Epithelial cell of prostate (primary cell): Measurements from ENCODE around the gene FES.
"Not testable (repeated sequence)": the region's sequence is repeated elsewhere in the genome, so short reads cannot be mapped to it uniquely, and the experiment has no call there.

Experiments used
- DNase-seq: peaks from one replicate; pipeline ENCODE4 v3.0.0-alpha.2; 2011; ENCODE audit warnings: low read depth, low spot score
- H3K27ac ChIP-seq: fragments of 450-650 bp; 2 replicates; pipeline ENCODE4 v1.5.1; 2017; ENCODE audit warnings: mild to moderate bottlenecking

FES gene

DNA sequence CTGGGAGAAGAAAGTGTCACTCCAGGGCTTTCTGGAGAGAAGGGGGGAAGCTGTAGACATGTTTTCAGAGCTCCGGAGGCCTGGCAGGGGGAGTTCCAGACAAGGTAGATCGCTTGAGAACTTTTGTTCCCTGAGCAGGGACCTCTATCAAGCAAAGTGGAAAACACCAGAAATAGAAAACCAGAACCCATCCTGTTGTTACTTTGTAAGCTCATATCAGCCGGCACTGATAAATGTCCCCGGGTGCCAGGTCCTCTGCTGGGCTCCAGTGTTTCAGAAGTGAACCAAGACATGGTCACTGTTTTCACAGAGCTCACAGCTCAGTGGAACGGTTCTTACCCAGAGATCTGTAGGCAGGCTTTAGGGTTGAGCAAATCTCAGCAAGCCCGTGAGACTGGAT is 34.5 kb downstream of the FES start:
- H3K27ac ChIP-seq = no peak overlapping the region
- no peak for DNase-seq

DNA sequence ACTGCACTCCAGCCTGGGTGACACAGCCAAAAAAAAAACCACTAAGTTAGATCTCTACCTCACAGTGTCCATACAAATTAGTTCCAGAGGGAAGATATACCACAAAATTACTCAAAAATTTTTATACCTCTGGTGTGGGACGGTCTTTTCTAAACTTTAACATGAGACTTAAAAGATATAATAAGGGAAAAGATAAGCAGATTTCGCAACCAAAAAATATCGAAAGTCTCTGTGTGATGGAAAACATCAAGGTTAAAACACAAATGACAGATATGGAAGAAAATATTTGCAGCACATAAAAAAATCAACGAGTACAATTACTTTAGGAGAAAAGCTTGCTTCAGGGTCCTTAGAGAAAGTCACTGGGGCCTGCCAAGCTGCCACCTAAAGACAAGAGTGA is 37.6 kb downstream of the FES start:
- DNase-seq = no peak
- no peak overlapping the region for H3K27ac ChIP-seq

DNA sequence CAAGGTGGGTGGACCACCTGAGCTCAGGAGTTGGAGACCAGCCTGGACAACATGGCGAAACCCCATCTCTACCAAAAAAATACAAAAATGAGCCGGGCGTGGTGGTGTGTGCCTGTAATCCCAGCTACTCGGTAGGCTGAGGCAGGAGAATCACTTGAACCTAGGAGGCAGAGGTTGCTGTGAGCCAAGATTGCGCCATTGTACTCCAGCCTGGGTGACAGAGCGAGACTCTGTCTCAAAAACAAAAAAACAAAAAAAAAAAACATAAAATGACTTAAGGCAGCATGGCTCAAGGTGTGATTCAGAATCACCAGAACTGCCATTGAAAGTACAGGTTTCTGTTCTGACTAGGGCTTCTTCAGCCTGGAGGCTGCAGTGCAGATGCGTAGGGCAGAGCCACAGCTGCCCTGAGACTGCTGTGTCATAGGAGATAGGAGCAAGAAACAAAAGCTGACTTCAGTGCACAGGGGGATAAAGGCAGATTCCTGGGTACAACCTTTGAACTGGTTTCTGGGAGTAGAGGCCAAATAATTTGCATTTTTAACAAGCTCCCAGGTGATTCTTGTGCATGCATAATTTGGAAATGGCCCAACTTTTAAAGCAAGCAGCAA is 38.5 kb downstream of the FES start:
- not testable (repeated sequence) for H3K27ac ChIP-seq, DNase-seq

DNA sequence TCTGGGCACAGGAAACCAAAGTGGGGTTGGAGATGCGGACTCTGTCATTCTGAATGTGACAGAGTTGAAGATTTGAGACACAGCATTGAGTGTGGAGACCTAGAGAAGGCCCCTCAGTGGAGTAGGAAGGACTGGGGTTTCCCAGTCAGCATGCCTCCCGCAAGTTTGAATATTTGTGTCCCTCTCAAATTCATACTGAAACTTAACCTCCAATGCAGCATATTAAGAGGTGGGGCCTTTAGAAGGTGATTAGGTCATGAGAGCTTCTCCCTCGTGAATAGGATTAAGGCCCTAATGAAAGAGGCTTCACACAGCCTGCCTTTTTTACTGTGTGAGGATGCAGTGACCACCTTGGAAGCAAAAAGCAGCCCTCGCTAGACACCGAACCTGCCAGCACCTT is 40.1 kb downstream of the FES start:
- DNase-seq = no peak
- no peak overlapping the region for H3K27ac ChIP-seq

DNA sequence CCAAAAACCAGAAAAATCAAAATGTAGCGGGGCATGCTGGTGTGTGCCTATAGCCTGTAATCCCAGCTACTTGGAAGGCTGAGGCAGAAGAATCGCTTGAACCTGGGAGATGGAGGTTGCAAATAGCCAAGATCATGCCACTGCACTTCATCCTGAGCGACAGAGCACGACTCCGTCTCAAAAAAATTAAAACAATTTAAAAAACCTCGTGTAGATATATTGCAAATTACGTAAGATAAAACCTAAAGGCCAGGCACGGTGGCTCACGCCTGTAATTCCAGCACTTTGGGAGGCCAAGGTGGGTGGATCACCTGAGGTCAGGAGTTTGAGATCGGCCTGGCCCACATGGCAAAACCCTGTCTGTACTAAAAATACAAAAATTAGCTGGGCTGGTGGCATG is 42.5 kb downstream of the FES start:
- DNase-seq, H3K27ac ChIP-seq: not testable (repeated sequence)

DNA sequence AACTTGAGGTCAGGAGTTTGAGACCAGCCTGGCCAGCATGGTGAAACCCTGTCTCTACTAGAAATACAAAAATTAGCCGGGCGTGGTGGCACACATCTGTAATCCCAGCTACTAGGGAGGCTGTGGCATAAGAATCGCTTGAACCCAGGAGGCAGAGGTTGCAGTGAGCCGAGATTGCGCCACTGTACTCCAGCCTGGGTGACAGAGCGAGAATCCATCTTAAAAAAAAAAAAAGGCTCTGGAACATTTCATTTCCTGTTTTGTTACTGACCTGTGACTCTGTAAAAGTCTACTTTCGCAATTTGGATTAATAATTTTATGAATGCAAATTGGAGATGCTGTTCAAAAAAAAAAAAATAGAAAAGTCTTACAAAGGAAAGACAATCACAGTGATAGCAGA is 43.8 kb downstream of the FES start:
- H3K27ac ChIP-seq, DNase-seq: not testable (repeated sequence)

DNA sequence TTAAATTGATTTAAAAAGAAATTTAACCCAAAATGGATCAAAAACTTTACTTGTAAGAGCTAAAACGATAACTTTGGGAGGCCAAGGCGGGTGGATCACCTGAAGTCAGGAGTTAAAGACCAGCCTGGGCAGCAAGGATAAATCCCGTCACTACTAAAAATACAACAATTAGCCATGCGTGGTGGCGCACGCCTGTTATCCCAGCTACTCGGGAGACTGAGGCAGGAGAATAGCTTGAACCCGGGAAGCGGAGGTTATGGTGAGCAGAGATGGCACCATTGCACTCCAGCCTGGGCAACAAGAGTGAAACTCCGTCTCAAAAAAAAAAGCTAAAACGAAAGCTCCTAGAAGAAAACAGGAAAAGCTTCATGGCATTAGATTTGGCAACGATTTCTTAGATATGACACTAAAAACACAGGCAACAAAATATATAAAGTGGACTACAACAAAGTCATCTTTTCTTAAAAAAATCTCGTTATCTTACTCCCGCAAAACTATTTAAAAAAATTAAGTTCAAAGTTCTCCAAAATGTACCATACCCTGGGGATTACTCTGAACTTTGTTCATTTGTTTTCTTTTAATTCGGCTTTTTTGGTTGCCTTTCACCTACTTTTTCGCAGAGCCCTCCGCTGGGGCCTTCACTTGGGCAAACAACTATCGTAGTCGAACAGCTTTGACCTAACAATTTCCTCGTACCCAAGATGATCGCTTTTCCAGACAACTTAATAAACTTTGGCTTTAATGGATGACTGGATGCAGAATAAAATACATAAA is 45.1 kb downstream of the FES start:
- peak overlapping the region; percentile 77 for H3K27ac ChIP-seq
- no peak for DNase-seq

DNA sequence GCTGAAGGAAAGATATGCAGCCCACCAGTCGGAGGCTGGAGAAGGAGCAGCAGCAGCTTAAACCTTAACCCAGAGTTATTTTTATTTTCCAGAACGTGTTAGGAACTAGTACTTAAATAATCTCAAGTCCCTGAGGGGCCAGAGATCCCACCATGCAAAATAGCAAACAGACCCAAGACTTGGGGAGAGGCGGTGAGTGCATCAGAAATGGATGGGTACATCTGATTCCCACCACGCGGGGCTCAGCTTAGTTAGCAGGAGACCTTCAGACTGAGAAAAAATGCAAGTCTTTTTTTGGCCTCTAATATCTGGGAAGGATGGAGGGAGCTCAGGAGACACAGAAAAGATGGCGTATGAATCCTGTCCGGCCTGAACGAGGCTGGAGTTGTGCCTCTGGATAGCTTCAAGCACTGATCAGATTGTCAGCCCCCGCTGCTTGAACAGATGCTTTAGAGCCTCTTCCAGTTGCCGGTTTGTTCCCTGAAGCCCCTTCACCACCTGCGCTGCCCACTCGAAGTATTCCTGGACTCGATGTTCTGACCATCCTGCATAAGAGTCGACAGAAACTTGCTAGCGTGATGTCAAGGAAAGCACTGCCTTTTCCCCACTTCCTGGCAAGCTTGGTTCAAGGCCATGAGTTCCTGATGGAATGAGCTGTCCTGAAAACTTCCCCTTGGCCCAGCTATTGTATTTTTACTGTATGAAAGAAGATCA is 46.7 kb downstream of the FES start:
- no peak for DNase-seq
- H3K27ac ChIP-seq = peak overlapping the region; percentile 77

DNA sequence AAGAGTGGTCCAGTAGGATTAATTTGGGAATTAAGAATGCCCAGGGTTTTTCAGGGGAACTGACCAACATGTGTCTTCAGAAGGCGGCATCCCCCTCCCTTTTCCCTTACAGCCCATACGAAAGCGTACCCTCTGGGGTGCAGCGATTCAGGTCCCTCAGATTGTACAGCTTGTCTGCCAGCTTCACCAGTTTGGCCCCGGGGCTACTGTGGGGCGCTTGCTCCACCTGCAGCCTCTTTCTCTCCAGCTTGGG is 47.2 kb downstream of the FES start:
- peak overlapping the region; percentile 77 for H3K27ac ChIP-seq
- no peak for DNase-seq

DNA sequence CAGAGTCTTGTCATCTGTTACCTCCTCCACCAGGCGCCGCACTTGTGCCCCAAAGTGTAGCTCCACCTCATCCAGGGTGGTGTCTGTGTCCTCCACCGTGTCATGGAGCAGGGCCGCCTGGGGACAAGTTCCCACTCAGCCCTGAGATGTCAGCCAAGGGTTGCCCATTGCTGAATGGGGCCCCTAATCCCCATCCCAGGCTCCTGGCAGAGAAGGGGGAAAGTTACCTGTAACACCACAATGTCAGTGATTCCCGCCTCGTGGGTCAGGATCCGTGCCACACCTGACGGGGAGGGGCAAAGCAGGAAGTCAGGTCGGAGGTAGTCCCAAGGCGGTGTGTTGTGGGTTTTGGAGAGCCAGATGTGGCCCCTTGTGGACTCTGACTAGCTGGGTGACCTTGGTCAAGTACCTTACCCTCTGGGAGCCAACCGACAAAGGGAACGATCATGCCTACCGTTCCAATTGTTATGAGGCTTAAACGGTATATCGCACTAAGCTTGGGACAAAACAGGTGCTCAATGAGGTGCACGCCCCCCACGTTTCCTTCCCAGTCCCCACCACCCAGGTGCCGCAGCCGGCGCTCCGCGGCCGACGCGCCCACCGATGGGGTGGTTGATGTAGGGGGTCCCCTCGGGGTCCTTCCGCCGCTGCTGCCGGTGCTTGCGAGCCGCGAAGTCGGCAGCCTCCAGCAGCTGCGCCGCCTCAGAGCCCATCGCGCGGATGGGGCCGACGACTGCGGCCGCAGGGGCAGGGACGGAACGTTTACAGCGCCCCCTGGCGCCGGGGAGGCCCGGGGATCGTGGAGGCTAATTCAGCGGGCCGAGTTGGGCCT is 47.7 kb downstream of the FES start, which contains the start of gene HDDC3:
Gene HDDC3, minus strand, starts transcription at position 722 of the 832 bp plus-strand sequence. Its CDS starts 9 bp downstream, at position 713.
- peak within 1 kb of the TSS; percentile 77 for H3K27ac ChIP-seq
- DNase-seq = no peak

DNA sequence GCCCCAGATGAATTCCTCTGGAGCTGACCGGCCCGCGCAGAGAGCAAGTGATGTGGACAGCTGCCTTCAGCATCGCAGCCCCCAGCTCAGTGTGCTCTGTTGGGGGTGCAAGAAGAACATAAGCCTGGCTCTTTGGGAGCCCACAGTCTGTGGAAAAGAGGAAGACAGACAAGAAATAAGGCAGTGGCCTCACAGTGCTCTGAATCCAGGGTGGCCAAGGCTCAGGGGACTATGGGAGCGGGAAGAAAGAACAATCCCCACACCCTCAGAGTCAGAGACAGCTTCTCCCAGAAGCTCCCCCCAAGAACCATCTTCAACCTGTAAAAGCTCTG is 48.3 kb downstream of the FES start:
- H3K27ac ChIP-seq = peak overlapping the region; percentile 77
- no peak for DNase-seq

DNA sequence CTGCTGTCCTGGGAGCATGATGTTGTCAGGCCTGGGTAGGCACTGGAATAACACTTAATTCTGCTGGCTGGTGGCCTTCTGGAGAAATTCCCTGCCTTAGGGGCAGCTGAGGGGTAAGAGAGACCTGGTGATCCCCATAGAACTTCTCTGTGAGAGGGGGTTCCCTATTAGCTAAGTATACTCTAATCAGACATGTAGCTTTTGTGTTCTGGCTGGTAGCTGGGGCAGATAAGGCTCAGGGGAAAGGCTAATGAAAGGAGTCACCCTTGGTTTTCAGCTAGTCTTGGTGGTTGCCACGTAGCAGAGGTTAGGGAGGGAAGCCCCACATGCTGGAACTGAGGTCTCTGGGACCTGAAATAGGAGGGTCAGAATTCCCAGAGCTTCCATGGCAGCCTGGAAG is 49.0 kb downstream of the FES start:
- no peak overlapping the region for H3K27ac ChIP-seq
- no peak for DNase-seq

DNA sequence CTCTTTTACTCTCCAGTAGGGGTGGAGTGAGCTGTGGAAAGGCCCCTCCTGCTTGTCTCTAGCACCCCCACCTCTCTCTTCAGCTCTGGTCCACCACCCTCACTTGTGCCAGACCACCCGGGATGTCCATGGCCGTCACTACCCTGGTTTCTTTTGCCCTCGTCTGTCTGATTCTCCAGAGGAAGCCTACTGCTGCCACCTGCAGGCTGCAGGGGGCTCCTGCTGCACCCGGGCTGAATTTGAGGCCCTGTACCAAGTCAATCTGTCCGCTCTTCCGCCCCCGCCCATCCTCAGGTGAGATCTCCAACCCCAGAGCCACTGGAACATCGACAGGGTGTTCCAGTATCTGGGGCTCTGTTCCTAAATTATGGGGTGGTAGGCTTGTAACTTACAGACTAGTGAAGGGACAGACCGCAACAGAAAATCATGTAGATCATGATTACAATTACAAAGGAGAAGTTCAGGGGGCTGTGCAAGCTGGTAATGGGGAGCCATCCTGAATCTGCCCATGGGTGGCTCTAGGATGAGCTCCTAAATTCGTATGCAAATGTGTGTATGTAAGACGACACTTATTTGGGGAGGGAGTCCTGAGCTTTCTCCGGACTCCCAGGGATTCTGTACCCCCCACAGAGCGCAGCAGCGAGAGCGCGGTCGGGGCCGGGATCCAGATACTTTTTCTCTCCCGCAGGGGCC is 50.1 kb downstream of the FES start:
- DNase-seq = no peak
- peak overlapping the region; percentile 44 for H3K27ac ChIP-seq

DNA sequence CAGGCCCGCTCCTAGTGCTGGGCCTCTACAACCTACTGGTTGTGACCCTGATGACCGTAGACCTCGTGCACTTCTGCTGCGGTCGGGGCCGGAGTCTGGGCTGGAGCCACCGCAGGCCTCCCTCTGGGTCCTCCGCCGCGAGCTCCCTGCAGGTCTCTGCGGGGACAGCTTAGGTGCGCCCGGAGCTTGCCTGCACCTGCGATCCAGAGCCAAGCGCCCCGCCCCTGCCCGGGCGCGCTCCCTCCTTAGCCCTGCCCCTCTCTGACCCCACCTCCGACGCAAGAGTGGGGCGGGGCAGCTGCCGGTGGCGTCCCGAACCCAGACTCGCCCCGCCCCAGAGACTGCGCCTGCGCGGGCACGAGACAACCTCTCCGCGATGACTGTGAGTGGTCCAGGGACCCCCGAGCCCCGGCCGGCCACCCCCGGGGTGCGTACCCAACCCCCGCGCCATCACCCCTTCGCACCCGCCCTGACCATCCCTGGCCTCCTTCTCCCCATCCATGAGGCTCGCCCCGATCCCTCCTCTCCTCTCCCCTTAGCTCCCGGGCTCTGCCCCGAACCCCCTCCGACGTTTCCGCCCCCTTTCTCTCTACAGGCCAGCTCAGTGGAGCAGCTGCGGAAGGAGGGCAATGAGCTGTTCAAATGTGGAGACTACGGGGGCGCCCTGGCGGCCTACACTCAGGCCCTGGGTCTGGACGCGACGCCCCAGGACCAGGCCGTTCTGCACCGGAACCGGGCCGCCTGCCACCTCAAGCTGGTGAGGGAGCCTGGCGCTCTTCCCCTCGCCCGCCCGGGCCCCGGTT is 50.8 kb downstream of the FES start, which contains the start of gene UNC45A:
Gene UNC45A, plus strand, starts transcription at position 337 of the 803 bp plus-strand sequence. Its CDS starts 40 bp downstream, at position 377.
- no peak for DNase-seq
- H3K27ac ChIP-seq = peak within 1 kb of the TSS; percentile 44

DNA sequence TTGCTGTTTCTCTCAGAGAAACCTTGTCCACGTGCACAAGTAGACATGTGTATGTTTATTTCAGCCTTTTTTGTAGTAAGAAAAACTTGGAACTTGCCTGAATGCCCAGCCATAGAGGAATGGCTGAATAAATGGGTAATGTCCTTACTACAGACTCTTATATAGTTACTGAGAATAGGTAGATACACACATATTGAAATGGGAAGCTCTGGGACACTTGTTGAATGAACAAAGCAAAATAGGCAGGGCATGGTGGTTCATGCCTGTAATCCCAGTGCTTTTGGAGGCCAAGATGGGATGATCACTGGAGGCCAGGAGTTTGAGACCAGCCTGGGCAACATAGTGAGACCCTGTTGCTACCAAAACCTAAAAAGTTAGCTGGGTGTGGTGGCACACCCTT is 52.5 kb downstream of the FES start:
- no peak overlapping the region for H3K27ac ChIP-seq
- DNase-seq = no peak

DNA sequence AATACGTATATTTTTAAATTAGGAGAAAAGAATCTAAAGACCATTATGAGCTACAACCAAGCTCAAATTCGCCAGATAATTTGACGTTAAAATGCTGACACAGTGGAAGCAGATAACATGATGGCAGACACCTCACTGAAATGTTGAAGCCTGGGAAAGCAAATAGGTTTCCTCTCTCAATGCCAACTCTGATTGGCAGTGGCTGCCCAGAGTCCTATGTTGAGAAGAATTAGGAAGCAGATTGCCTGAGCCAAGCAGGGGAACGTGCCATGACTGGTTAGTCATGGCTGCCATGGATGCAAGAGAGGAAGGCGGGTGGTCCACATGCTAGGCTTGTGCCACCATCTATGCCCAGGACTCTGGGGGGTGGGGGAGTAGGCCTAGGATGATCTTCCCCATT is 54.0 kb downstream of the FES start:
- H3K27ac ChIP-seq = no peak overlapping the region
- DNase-seq = no peak

DNA sequence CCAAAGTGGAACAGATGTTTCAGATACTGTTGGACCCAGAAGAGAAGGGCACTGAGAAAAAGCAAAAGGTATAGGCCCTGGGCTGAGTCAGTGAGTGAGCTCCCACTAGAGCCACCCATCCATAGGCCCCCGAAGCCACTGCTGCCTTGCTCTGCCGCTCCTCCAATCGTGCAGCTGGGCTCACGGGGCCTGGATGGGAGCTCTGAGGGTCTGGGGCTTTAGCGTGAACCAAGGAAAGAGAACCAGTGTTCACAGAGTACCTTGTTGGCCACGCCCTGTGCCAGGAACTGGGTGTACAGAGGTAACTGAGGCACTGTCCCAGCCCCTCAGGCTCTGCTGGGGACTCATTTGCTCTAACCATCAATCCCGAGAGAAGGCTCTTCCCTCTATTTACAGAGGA is 55.5 kb downstream of the FES start:
- H3K27ac ChIP-seq = no peak overlapping the region

DNA sequence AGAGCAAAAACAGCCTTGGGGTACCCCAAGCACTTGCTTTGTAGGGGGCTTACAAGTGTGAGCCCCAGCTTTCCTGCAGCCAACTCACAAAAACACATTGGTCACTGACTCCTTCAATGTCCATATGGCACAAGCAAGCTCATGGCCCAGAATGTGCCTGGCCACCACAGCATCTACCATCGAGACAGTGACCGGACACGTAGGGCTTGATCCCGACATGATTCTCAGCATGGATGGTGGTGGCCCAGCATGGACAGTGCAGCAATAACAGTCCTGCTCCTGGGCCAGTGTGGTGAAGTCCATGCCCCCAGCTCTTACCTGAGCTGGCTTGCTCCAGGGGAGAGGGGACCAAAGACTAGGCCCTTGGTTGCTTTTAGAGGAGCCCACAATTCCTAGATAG is 56.7 kb downstream of the FES start:
- no peak overlapping the region for H3K27ac ChIP-seq
- DNase-seq = no peak

More for the DNA sequence above, 55.5 kb downstream of the FES start:
- no peak for DNase-seq

DNA sequence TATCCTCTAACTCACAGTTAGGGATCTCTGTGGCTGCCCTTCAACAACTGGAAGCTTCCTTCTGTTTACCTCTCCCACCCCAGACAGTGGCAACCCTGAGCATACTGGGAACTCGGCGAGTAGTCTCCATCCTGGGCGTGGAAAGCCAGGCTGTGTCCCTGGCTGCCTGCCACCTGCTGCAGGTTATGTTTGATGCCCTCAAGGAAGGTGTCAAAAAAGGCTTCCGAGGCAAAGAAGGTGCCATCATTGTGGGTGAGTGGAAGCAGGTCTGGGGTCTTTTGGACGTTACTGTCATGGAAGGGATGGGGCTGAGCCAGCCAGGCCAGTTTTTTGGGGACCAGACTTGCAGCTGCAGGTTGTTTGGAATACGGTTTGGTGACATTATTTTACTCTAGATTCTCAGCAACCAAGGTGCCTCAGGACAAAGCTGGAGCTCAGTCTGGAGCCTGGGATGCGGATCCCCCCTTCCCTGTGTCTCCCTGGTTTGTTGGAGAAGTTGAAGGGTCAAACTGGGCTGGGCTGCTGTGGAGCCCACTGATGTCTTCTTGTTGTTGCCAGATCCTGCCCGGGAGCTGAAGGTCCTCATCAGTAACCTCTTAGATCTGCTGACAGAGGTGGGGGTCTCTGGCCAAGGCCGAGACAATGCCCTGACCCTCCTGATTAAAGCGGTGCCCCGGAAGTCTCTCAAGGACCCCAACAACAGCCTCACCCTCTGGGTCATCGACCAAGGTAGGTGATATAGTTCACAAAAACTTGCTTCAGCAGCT is 58.2 kb downstream of the FES start:
- no peak overlapping the region for H3K27ac ChIP-seq
- DNase-seq = no peak
